Parathyroid adenoma (tissue), 2 donors: Measurements from ENCODE around the gene NCBP1.
"Not testable (repeated sequence)": the region's sequence is repeated elsewhere in the genome, so short reads cannot be mapped to it uniquely, and the experiment has no call there.

ENCODE experiments used
- H2AFZ ChIP-seq: fragments of 300-600 bp; sonication (generic); one replicate; pipeline ENCODE4 v1.7.0; 2017; ENCODE audit warnings: antibody characterized with exemption, mild to moderate bottlenecking
- H3K27ac ChIP-seq: fragments of 300-600 bp; sonication (generic); one replicate; pipeline ENCODE4 v1.7.0; 2017
- H3K27me3 ChIP-seq: fragments of 300-600 bp; sonication (generic); one replicate; pipeline ENCODE4 v1.7.0; 2017; ENCODE audit warnings: low read length; ENCODE audit not compliant: control insufficient read depth, insufficient read depth
- H3K36me3 ChIP-seq: fragments of 300-600 bp; sonication (generic); one replicate; pipeline ENCODE4 v1.7.0; 2017; ENCODE audit warnings: low read length; ENCODE audit not compliant: control insufficient read depth, insufficient read depth
- H3K4me1 ChIP-seq: fragments of 300-600 bp; sonication (generic); one replicate; pipeline ENCODE4 v1.7.0; 2017; ENCODE audit warnings: control low read depth
- H3K4me2 ChIP-seq: fragments of 300-600 bp; sonication (generic); one replicate; pipeline ENCODE4 v1.7.0; 2017; ENCODE audit warnings: low read length
- H3K4me3 ChIP-seq: fragments of 300-600 bp; sonication (generic); one replicate; pipeline ENCODE4 v1.7.0; 2017; ENCODE audit warnings: low read depth, low read length
- H3K79me2 ChIP-seq: fragments of 300-600 bp; sonication (generic); one replicate; pipeline ENCODE4 v1.7.0; 2017; ENCODE audit warnings: control low read depth
- H3K9ac ChIP-seq: fragments of 300-600 bp; sonication (generic); one replicate; pipeline ENCODE4 v1.7.0; 2017; ENCODE audit warnings: mild to moderate bottlenecking
- H3K9me3 ChIP-seq: fragments of 300-600 bp; sonication (generic); one replicate; pipeline ENCODE4 v1.7.0; 2017; ENCODE audit warnings: low read length; ENCODE audit not compliant: control insufficient read depth
- CTCF ChIP-seq: fragments of 300-600 bp; sonication (generic); IDR thresholded peaks from one replicate; pipeline ENCODE4 v1.7.0; 2017; ENCODE audit warnings: antibody characterized with exemption, mild to moderate bottlenecking
- donor health status: primary hyperparathyroidism.

NCBP1 gene

GRCh38 chr9:97632985-97633858 lies at the start of gene NCBP1, which contains the start of gene TSTD2:
TSS of gene NCBP1 (plus strand) at chr9:97633821. CDS start at chr9:97633882, 61 bp downstream.
TSS of gene TSTD2 (minus strand) at chr9:97633368. CDS start at chr9:97627562, 5,806 bp downstream.
- H3K4me2 ChIP-seq = peak within 1 kb of the TSS; percentile 89
- no peaks in the 10 kb centered on the region for H3K36me3 ChIP-seq
- peak within 1 kb of the TSS; percentile 61 for H3K9ac ChIP-seq
- H3K9me3 ChIP-seq = no peaks in the 10 kb centered on the region
- H2AFZ ChIP-seq = peak within 1 kb of the TSS; percentile 89
- peak within 1 kb of the TSS; percentile 89 for H3K4me3 ChIP-seq
- peak within 1 kb of the TSS; percentile 99 for H3K27ac ChIP-seq
- no peaks in the 10 kb centered on the region for H3K27me3 ChIP-seq
- TF ChIP-seq CTCF = no peak
- peaks cover 23% of the 10 kb centered on the region for H3K79me2 ChIP-seq
- peaks cover 10% of the 10 kb centered on the region for H3K4me1 ChIP-seq

GRCh38 chr9:97584778-97585177 lies 48.8 kb upstream of the NCBP1 start:
- H3K27ac ChIP-seq, H3K36me3 ChIP-seq, H3K9ac ChIP-seq, H2AFZ ChIP-seq, H3K4me3 ChIP-seq, H3K27me3 ChIP-seq, H3K79me2 ChIP-seq, H3K4me1 ChIP-seq, H3K9me3 ChIP-seq, H3K4me2 ChIP-seq: not testable (repeated sequence)

- H3K27me3 ChIP-seq, H2AFZ ChIP-seq, H3K4me1 ChIP-seq, H3K4me3 ChIP-seq, H3K79me2 ChIP-seq, H3K4me2 ChIP-seq, H3K9ac ChIP-seq, H3K9me3 ChIP-seq, H3K36me3 ChIP-seq, H3K27ac ChIP-seq: not testable (repeated sequence)
Measured at GRCh38 chr9:97586909-97587308, 46.7 kb upstream of the NCBP1 start.

GRCh38 chr9:97591535-97591934 lies 42.1 kb upstream of the NCBP1 start:
- no peaks in the 10 kb centered on the region for H3K79me2 ChIP-seq
- H3K4me3 ChIP-seq = no peak overlapping the region
- no peaks in the 10 kb centered on the region for H3K36me3 ChIP-seq
- no peak for TF ChIP-seq CTCF
- no peak overlapping the region for H2AFZ ChIP-seq
- H3K27ac ChIP-seq = no peak overlapping the region
- H3K4me2 ChIP-seq = no peak overlapping the region
- H3K27me3 ChIP-seq = no peaks in the 10 kb centered on the region
- H3K9ac ChIP-seq = no peak overlapping the region
- no peaks in the 10 kb centered on the region for H3K4me1 ChIP-seq
- no peaks in the 10 kb centered on the region for H3K9me3 ChIP-seq

GRCh38 chr9:97592126-97592525 lies 41.5 kb upstream of the NCBP1 start:
- no peaks in the 10 kb centered on the region for H3K4me1 ChIP-seq
- TF ChIP-seq CTCF = no peak

More at GRCh38 chr9:97592126-97592525, 41.5 kb upstream of the NCBP1 start:
- Histone ChIP-seq H3K27ac (no peak overlapping the region), H3K36me3 (no peaks in the 10 kb centered on the region), H2AFZ (no peak overlapping the region), H3K4me3 (no peak overlapping the region), H3K27me3 (no peaks in the 10 kb centered on the region), H3K9ac (no peak overlapping the region), H3K9me3 (no peaks in the 10 kb centered on the region), H3K79me2 (no peaks in the 10 kb centered on the region), H3K4me2 (no peak overlapping the region)
